Measurements from ENCODE around the gene KCNC2.
"Not testable (repeated sequence)": the region's sequence is repeated elsewhere in the genome, so short reads cannot be mapped to it uniquely, and the experiment has no call there.

Gene KCNC2

GRCh38 chr12:75209812-75210138 lies at the start of gene KCNC2:
TSS of gene KCNC2 (minus strand) at chr12:75209839.
- DNase-seq = no peak

- DNase-seq = no peak
Observed at GRCh38 chr12:75259143-75259542, 49.5 kb upstream of the KCNC2 start.

GRCh38 chr12:75257510-75257909 lies 47.9 kb upstream of the KCNC2 start:
- DNase-seq = no peak

- no peak for DNase-seq
Observed at GRCh38 chr12:75245108-75245507, 35.5 kb upstream of the KCNC2 start.

GRCh38 chr12:75239987-75240386 lies 30.3 kb upstream of the KCNC2 start:
- DNase-seq = no peak

GRCh38 chr12:75236206-75236605 lies 26.6 kb upstream of the KCNC2 start:
- DNase-seq = no peak

- DNase-seq = no peak
Observed at GRCh38 chr12:75227132-75227531, 17.5 kb upstream of the KCNC2 start.

GRCh38 chr12:75212072-75212471 lies 2.4 kb upstream of the KCNC2 start:
- DNase-seq = no peak

GRCh38 chr12:75208856-75209811 lies 505 bp downstream of the KCNC2 start:
- peak; percentile 2 for DNase-seq

- no peak for DNase-seq
Observed at GRCh38 chr12:75207338-75208083, 2.1 kb downstream of the KCNC2 start.

GRCh38 chr12:75205558-75205957 lies 4.1 kb downstream of the KCNC2 start:
- no peak for DNase-seq

GRCh38 chr12:75196865-75197264 lies 12.8 kb downstream of the KCNC2 start:
- no peak for DNase-seq

GRCh38 chr12:75196408-75196807 lies 13.2 kb downstream of the KCNC2 start:
- no peak for DNase-seq

- no peak for DNase-seq
Observed at GRCh38 chr12:75194250-75194649, 15.4 kb downstream of the KCNC2 start.

GRCh38 chr12:75192196-75192595 lies 17.4 kb downstream of the KCNC2 start:
- DNase-seq = no peak

- no peak for DNase-seq
Observed at GRCh38 chr12:75190846-75191245, 18.8 kb downstream of the KCNC2 start.

- not testable (repeated sequence) for DNase-seq
Observed at GRCh38 chr12:75185881-75186280, 23.8 kb downstream of the KCNC2 start.

GRCh38 chr12:75184516-75184915 lies 25.1 kb downstream of the KCNC2 start:
- DNase-seq = no peak

- no peak for DNase-seq
Observed at GRCh38 chr12:75183967-75184366, 25.7 kb downstream of the KCNC2 start.

- DNase-seq = peak; percentile 49
Observed at GRCh38 chr12:75177997-75178396, 31.6 kb downstream of the KCNC2 start.

GRCh38 chr12:75172611-75173010 lies 37.0 kb downstream of the KCNC2 start:
- no peak for DNase-seq

GRCh38 chr12:75170640-75171185 lies 38.9 kb downstream of the KCNC2 start:
- DNase-seq = peak; percentile 3

GRCh38 chr12:75162845-75163244 lies 46.8 kb downstream of the KCNC2 start:
- DNase-seq = no peak

GRCh38 chr12:75161488-75161887 lies 48.2 kb downstream of the KCNC2 start:
- no peak for DNase-seq

Data from suppressor macrophage treated with lipopolysaccharide for 4 hours (primary cell).